Erythroblast (primary cell): ENCODE results near the gene COL2A1.

Experiments used
- DNase-seq, 2 experiments: peaks; one replicate each; lab custom pipeline; 2025; lab: John Stamatoyannopoulos, UW
- GATA1 ChIP-seq: IDR thresholded peaks from 2 replicates; pipeline ENCODE4 v1.6.1; 2011; ENCODE audit warnings: low read depth, mild to moderate bottlenecking, control low read depth, low read length, moderate library complexity
- POLR2A ChIP-seq: IDR thresholded peaks from 2 replicates; pipeline ENCODE4 v1.6.1; 2011; ENCODE audit warnings: mild to moderate bottlenecking, low read length

The COL2A1 gene

DNA sequence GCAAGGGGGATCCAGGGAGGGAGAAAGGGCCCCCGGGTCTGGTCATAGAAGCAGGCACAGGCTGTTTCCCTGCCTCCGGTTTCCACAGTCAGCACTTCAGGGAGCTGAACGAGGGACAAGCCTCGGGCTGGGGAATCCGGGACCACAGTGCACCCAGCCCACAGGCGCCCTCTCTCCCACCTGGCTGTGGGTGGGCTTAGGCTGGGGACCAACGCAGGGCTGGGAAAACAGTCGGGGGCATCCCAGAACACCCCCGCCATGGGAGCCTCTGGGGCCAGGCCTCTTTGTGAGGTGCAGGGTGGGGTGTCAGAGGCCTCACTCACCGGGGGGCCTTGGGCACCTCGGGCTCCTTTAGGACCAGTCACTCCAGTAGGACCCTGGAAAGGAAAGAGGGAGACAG is 24.6 kb downstream of the COL2A1 start:
- DNase-seq: no peak

GRCh38 chr12:47979166-47979565 is 25.1 kb downstream of the COL2A1 start:
- no peak for DNase-seq
- TF ChIP-seq GATA1 (no peak), POLR2A (no peak)

More for the DNA sequence above, 24.6 kb downstream of the COL2A1 start:
- TF ChIP-seq GATA1: no peak
- TF ChIP-seq POLR2A: no peak

DNA sequence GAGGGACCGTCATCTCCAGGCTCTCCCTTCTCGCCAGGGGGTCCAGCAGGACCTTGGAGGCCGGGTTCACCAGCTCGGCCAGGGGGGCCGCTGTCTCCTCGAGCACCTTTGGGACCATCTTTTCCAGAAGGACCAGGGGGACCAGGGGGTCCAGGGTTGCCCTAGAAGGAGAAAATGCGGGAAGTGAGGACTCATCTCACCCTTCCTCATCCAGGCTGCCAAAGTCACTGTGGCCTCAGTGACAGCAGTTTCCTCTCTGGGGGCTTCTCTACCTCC is 25.7 kb downstream of the COL2A1 start:
- no peak for TF ChIP-seq POLR2A
- TF ChIP-seq GATA1: no peak
- no peak for DNase-seq

DNA sequence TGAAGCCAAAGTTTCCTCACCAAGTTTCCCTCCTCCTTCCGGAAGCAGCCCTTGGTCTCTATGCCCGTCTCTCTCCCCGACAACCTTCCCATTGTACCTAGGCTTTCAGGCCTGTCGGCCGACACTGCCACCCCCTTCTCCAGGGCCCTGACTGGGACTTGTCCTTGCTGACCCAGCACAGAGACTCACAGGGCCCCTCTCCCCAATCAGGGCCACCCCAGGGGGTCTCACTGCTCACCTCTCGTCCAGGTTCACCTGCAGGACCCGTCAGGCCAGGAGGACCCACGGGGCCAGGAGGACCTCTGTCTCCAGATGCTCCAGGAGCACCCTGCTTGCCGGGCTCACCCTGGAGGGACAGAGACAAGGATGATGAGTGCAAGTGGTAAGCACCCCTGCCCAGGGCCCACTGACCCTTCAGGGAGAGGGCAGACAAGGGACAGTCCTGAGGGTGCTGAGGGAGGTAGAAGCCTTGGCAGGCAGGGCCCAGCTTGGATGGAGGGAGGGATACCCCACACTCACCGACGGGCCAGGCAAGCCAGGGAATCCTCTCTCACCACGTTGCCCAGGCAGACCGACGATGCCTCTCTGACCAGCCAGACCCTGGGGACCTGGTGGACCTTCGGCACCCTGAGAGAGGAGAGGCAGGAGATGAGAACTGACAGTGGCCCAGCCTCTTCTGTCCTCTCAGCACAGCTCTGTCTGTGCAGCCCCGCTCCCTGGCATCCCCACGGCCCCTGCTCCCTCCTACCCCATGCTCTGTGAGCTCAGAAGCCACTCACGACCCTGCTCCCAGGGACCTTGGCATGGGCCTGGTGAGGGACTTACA is 26.3 kb downstream of the COL2A1 start:
- DNase-seq: no peak
- no peak for TF ChIP-seq GATA1
- no peak for TF ChIP-seq POLR2A

DNA sequence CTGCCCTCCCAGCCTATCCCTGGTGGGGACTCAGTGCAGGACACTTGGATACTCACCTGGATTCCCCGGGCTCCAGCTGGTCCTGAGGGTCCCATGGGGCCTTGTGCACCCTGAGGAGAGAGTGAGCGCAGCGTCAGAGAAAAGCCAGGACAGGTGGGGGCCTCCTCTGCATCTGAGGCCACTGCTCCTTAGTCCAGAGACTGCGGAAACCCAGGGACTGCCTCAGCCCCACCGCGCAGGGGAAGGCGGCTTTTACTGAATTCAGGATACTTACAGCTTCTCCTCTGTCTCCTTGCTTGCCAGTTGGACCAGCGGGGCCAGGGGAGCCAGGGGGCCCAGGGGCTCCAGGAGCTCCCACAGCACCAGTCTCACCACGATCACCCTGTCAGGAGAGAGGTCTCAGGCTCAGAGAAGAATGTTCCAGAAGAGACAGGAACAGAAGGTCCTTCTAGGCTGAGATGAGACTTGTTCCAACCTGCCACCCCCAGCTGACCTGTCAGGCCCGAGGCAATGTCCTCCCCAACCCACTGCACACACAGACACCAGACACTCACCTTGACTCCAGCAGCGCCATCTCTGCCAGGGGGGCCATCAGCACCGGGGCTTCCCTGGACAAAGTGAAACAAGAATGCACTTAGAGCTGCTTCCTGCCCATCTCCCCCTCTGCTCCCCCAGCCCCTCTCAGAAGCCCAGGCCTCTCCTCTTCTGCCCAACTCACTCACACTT is 27.1 kb downstream of the COL2A1 start:
- TF ChIP-seq POLR2A (no peak), GATA1 (no peak)

DNA sequence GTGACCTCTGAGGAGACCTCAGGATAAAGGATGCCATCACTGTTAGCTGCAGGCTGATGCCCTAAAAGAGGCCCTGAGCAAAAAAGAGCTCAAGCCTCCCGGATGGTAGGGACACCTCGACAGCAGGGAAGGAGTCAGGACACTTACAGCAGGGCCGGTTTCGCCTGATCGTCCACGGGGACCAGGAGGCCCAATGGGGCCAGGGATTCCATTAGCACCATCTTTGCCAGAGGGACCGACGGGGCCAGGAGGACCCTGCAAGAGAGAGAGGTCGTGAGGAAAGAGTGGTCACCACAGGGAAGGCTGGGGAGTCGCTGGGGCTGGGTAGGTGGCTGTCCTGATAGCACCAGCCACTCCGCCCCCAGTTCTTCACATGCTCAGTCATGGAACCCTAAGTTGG is 28.5 kb downstream of the COL2A1 start:
- TF ChIP-seq POLR2A (no peak), GATA1 (no peak)
- no peak for DNase-seq

More for the DNA sequence above, 27.1 kb downstream of the COL2A1 start:
- DNase-seq: no peak

GRCh38 chr12:47975036-47975620 is 29.1 kb downstream of the COL2A1 start:
- TF ChIP-seq POLR2A: no peak
- TF ChIP-seq GATA1: no peak
- DNase-seq: no peak

DNA sequence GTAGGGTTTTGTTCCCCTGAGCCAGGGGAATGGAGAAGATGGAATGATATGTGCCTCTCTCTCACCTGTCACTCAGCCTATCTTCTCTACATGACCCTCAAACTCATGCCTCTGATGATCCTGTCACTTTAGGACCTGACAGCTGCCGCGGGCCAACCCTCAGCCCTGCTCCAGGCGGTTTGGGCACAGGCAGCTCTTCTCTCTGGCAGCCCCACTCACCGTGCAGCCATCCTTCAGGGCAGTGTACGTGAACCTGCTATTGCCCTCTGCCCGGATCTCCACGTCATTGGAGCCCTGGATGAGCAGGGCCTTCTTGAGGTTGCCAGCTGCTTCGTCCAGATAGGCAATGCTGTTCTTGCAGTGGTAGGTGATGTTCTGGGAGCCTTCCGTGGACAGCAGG is 30.4 kb downstream of the COL2A1 start:
- DNase-seq: no peak
- no peak for TF ChIP-seq POLR2A
- TF ChIP-seq GATA1: no peak

DNA sequence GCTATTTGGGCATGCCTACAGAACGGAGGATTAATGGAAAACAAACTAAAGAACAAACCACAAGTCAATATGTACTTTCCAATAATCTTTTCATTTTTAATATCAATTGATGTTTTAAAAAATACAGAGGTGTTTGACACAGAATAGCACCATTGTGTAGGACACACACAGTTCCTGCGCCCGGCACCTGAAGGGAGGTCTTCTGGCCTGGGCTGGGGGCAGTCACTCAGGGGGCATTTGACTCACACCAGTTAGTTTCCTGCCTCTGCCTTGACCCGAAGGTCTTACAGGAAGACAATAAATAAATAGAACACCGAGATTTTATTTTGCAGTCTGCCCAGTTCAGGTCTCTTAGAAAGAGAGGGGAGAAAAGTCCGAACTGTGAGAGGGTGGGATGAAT is 31.4 kb downstream of the COL2A1 start:
- no peak for DNase-seq
- TF ChIP-seq POLR2A: no peak
- no peak for TF ChIP-seq GATA1

- TF ChIP-seq GATA1 (no peak), POLR2A (no peak)
- no peak for DNase-seq
Observed at GRCh38 chr12:47970843-47971242, 33.4 kb downstream of the COL2A1 start.

- DNase-seq: no peak
- TF ChIP-seq GATA1: no peak
- no peak for TF ChIP-seq POLR2A
Observed at GRCh38 chr12:47969845-47970244, 34.4 kb downstream of the COL2A1 start.

GRCh38 chr12:47967461-47968321 is 36.6 kb downstream of the COL2A1 start:
- TF ChIP-seq GATA1 (no peak), POLR2A (no peak)

GRCh38 chr12:47965581-47965980 is 38.7 kb downstream of the COL2A1 start:
- TF ChIP-seq GATA1 (no peak), POLR2A (no peak)
- no peak for DNase-seq

More at GRCh38 chr12:47967461-47968321, 36.6 kb downstream of the COL2A1 start:
- DNase-seq: no peak
